Stimulated activated CD8-positive, alpha-beta memory T cell treated with anti-CD3 and anti-CD28 coated beads, Interleukin-15, amount 100 ng/mL, for 4 hours (primary cell): Measurements from ENCODE around the gene NGRN.

Experiments
- DNase-seq, 2 donors: peaks; one replicate each; pipeline ENCODE4 v3.0.0-alpha.2; 2020; ENCODE audit warnings: low read depth in 2 of 2

The NGRN gene

GRCh38 chr15:90318591-90318990, 53.1 kb downstream of the NGRN start:
- no peak for DNase-seq

DNA sequence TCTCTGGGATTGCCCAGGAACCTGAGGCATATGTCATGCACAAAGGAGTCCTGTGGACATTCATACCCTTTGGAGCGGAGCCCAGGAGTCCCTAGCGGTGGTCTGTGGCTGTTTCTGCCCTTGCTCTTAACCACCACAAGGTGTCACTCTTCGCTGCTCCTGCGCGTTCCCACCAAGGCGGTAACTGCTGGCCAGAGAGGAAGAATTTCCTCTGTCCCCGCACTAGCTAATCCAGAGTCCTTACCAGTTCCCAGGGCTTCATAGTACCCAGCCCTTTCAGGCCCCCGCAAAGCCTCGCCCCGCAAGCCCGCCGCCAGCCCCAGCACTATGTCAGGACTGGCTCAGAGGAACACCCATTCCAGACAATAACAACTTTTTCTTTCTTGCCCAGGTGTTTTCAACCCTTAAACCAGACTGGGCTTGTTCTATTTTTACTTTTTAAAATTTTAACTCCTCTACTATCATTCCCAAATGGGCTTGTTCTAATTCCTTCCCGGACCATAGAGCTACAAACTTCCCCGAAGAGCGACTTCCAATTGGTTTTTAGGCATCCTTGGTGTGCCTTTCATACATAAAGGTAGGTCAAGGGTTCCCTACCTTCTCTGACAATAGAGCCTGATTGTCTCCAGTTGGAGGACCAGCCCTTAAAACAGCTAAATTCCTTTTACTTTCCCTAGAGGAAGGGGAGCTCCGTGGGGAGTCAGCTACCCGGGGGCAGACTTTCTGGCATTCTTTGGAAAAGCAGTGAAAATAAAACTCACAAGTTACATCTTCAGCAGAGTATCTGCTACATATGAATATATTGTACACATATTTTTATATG, 54.8 kb downstream of the NGRN start:
- DNase-seq, result peak; percentile 13 to 27

DNA sequence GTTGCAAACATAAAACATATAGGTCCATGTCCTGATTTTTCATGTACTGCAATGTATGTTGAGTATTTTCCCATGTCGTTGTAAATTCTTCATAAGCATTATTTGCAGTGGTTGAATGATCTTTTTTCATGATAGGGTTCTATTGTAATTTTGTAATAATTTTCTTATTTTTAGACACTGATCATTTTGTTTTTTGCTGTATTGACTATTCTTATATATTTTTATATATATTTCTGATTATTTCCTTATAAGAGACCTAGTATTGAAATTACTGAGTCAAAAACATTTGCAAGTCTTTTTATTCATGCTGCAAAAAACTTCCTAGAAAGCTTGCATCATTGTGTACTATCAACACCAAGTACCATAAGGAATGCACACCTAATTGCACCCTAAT, 55.4 kb downstream of the NGRN start:
- DNase-seq, result no peak
